NCI-H446 (cell line): Measurements from ENCODE around the gene PKM.
A peak's percentile ranks its signal among the peaks of the same experiment; 100 is the strongest.

Experiments used
- DNase-seq, 2 experiments: peaks; one replicate each; lab custom pipeline; 2025; lab: John Stamatoyannopoulos, UW

The PKM gene

DNA sequence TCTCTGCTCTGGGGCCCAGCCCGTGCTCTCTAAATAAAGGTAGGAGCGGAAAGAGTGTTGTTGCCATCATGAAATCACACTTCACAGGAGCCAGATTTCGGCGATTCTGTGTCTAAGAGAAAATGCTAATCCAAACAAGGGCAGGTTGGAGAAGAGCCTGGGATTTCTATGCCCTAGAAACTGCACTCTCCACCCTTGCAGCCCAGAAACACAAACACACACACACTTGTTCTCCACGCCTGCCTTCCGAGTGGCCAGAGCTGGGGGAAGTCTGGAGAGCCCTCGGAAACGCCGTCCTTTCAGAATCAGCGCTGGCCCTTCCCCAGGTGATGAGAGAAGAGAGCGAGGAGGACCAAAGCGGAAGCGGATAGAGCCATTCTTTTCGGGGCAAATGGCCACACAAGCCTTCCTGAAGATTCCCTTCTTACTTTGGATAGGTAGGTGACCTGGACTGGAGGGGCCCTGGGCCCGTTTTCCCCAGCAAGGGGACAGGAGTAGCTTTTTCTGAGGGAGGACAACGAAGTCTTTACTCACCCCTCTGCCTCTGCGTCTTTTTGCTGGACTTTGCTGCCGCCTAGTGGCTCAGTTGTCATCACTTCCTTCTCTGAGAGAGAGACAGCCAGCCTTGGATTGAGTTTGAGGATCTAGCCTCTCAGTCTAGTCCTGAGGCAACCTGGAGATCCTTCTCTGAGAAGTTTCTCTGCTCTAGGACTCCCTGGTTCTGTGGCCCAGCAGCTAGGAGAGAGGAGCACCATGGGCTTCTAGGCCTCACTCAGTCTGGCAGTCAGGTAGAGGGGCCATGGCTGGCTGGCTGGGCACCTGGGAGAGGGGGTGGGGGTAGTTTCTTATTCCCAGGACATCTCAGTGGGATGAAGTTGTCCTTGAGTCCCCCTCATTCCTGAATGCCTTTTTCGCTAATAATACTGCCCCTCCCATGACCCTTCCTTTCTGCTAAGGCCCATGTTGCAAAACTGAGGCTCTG, 75.1 kb downstream of the PKM start:
- peak; percentile 33 to 78 for DNase-seq

DNA sequence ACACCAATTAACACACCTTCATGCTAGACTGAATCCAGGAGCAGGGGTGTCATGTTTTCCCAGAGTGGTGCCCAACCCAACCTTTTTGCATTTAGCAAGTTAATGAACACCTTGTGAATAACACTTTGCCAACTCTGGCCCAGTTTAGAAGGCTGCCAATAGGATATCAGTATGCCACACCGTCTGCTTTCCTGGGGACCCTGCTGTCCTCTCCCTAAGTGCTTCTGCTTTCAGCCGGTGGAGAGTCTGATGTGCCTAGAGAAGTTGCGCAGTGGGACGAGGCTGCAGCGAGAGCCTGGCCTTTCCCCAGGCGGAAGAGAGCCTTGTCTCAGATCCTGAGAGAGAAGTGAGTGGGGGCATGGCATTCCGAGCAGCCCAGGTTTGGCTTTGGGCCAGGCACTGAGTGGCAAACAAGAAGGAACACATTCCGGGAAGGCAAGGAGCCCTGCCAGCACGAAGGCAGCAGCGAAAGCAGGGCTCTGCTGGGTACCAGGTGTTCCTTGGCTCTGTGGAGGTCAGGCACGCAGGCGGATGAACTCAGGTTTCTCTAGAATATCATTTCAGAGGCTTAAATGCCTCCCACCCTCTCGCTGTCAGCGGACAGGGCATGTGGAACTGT, 75.9 kb downstream of the PKM start:
- peak in 1 of 2 experiments; percentile 28 for DNase-seq

DNA sequence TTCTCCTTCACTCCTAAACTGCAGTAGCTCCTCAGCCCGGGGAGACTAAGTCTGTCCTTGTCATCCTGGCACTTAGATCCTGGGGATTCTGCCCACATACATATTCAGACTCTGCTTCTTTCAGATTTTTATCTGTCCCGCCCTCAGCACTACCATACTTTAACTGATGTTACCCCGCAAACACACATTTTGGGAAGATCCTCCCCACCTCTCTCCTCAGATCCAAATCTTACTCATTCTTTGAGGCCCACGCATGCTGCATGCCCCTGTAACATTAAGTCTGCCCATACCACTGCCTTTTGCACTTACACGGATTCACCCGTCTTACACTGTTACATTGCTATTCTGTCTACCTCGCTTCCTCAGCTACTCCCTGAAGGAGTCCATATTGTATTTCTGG, 76.7 kb downstream of the PKM start:
- no peak for DNase-seq

DNA sequence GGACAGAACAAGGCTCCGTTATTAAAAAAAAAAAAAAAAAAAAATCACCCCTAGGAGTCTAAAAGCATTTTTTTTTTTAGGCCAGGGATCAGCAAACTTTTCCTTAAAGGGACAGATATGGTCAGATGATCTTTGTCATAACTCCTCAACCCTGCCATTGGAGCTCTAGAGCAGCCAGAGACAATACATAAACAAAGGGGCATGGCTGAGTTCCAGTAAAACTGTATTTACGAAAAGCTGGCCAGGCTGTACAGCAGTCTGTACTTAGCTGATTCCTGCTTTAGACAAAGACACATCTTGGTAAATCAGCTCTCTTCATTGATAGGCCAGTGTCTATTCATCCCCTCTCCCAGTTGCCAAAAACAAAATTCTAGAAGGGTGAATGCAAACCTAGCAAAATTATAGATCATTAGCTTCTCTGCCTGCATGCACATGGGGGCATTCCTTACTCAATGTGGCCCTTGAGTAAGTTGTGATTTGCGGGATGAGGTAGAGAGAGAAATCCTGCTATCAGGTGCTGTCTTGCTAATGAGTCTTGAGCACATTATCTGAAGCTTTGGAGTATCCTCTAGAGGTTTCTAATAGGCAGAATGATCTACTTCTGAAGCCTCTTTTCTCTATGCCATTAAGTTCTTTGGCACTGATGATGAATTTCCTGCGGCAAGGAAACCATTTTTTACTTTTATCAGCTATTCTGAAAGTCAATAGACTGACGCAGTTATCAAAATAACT, 77.6 kb downstream of the PKM start:
- DNase-seq = no peak
